GM19467 (cell line): ENCODE measurements around the gene C14orf132.

Source experiments
- ATAC-seq: cut with Tn5 transposase; IDR thresholded peaks from one replicate; pipeline ENCODE4 v1.9.1; 2021; ENCODE audit warnings: mild to moderate bottlenecking, moderate library complexity; ENCODE audit not compliant: unreplicated experiment

C14orf132 gene

GRCh38 chr14:96140952-96141351 is 101.8 kb downstream of the C14orf132 start:
- ATAC-seq, result no peak
